HUES6 (cell line): ENCODE results near the gene SGSM2.

ENCODE experiments used
- H3K27ac ChIP-seq: 2 replicates; pipeline ENCODE4 v1.7.0; 2013; ENCODE audit warnings: low read depth, mild to moderate bottlenecking, low read length, inconsistent platforms
- H3K27me3 ChIP-seq: 2 replicates; pipeline ENCODE4 v1.6.1; 2013; ENCODE audit warnings: low read length; ENCODE audit not compliant: control insufficient read depth, insufficient read depth
- H3K36me3 ChIP-seq: 2 replicates; pipeline ENCODE4 v1.6.1; 2013; ENCODE audit warnings: low read length; ENCODE audit not compliant: control insufficient read depth, insufficient read depth
- H3K4me1 ChIP-seq: 2 replicates; pipeline ENCODE4 v1.6.1; 2013; ENCODE audit warnings: low read length; ENCODE audit not compliant: control insufficient read depth, insufficient read depth
- H3K4me3 ChIP-seq: 2 replicates; pipeline ENCODE4 v1.5.1; 2013; ENCODE audit warnings: low read depth, low read length
- H3K9ac ChIP-seq: one replicate; pipeline ENCODE4 v1.6.1; 2013; ENCODE audit warnings: mild to moderate bottlenecking, low read length
- H3K9me3 ChIP-seq: 2 replicates; pipeline ENCODE4 v1.6.1; 2013; ENCODE audit warnings: low read depth, low read length; ENCODE audit not compliant: control insufficient read depth, insufficient read depth

The SGSM2 gene

GRCh38 chr17:2377659-2378058 lies 40.4 kb downstream of the SGSM2 start:
- no peaks in the 10 kb centered on the region for H3K27me3 ChIP-seq
- H3K36me3 ChIP-seq: peaks cover 72% of the 10 kb centered on the region
- H3K4me3 ChIP-seq: no peak overlapping the region
- no peaks in the 10 kb centered on the region for H3K4me1 ChIP-seq
- no peak overlapping the region for H3K9ac ChIP-seq
- no peaks in the 10 kb centered on the region for H3K9me3 ChIP-seq
- no peak overlapping the region for H3K27ac ChIP-seq

GRCh38 chr17:2378905-2379304 lies 41.6 kb downstream of the SGSM2 start:
- Histone ChIP-seq H3K27ac (no peak overlapping the region), H3K27me3 (no peaks in the 10 kb centered on the region), H3K9ac (no peak overlapping the region), H3K9me3 (no peaks in the 10 kb centered on the region), H3K4me1 (peaks cover 7% of the 10 kb centered on the region; the same call in 1 of the 2 replicates), H3K36me3 (peaks cover 60% of the 10 kb centered on the region), H3K4me3 (no peak overlapping the region)

DNA sequence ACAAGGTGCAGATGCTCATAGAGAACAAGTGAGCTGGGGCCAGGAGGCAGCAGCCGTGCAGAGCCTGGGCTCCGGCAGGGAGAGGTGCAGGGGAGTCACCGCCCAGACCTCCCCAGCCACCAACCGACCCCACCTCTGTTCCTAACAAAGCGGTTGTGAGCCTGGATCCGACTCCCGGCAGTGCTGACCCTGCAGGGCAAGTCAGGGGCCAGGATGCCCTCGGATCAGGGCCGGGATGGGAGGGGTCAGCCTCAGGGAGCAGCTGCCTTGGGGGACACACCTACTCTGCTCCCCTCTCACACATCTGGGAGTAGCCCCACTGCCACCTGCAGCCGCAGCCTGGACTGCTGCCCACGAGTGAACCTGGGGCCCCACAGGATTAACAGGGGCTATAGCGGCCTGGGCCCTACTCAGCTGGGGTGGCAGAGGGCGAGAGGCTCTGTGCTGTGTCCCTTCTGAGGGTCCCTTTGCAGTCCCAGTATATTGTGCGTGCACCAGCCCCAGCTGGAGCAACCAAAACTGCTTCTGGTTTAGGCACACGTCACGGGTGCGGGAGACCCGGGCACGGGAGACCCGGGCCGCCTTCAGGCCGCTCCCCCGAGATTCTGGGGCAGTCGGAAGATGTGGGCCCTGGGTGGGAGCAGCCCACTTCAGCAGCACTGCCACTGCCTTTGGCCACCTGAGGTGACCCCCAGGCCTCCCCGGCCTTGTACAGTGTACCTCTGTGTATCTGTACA lies 42.4 kb downstream of the SGSM2 start:
- Histone ChIP-seq H3K9me3 (no peaks in the 10 kb centered on the region), H3K9ac (no peak overlapping the region), H3K27me3 (no peaks in the 10 kb centered on the region), H3K4me1 (peaks cover 9% of the 10 kb centered on the region; the same call in 1 of the 2 replicates), H3K27ac (no peak overlapping the region), H3K4me3 (no peak overlapping the region), H3K36me3 (peaks cover 54% of the 10 kb centered on the region)

DNA sequence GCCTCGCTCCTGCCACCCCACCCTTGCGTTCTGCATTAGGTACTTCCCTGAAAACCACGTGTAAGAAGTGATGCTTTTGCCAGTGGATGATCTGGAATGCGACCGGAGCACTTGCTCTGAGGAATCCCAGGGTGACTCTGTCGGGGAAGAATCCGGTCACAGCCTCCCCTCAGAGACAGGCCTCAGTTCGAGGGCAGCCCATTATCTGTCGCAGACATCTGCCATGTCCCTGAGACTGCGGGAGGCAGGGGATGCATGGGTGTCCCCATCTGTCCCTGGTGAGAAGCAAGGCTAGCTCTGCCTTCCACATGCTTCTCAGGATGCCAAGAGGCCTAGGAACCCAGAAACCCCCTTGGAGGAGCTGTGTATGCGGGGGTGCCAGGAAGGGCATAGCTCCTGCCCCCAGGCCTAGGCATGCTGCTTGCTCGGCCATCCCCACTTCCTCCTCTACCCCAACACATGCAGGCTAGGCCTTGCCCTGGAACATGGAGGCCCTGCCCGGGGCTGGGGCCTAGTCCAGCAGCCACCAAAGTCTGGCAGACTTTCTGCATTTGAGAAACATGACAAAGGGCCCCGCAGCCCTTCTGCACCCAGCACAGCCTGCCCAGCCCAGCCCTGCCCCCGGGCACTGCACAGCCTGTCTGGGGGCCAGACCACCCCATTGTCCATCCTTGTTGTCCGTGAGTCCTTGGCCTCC lies 43.1 kb downstream of the SGSM2 start:
- H3K4me1 ChIP-seq: peaks cover 16% of the 10 kb centered on the region
- H3K27ac ChIP-seq: no peak overlapping the region
- H3K36me3 ChIP-seq: peaks cover 47% of the 10 kb centered on the region
- no peak overlapping the region for H3K4me3 ChIP-seq
- H3K27me3 ChIP-seq: no peaks in the 10 kb centered on the region
- no peak overlapping the region for H3K9ac ChIP-seq
- no peaks in the 10 kb centered on the region for H3K9me3 ChIP-seq

- Histone ChIP-seq H3K27ac (no peak overlapping the region), H3K4me1 (peaks cover 19% of the 10 kb centered on the region), H3K9ac (no peak overlapping the region), H3K27me3 (no peaks in the 10 kb centered on the region), H3K36me3 (peaks cover 40% of the 10 kb centered on the region), H3K4me3 (no peak overlapping the region), H3K9me3 (no peaks in the 10 kb centered on the region)
Observed at GRCh38 chr17:2380950-2381649, 43.8 kb downstream of the SGSM2 start.

DNA sequence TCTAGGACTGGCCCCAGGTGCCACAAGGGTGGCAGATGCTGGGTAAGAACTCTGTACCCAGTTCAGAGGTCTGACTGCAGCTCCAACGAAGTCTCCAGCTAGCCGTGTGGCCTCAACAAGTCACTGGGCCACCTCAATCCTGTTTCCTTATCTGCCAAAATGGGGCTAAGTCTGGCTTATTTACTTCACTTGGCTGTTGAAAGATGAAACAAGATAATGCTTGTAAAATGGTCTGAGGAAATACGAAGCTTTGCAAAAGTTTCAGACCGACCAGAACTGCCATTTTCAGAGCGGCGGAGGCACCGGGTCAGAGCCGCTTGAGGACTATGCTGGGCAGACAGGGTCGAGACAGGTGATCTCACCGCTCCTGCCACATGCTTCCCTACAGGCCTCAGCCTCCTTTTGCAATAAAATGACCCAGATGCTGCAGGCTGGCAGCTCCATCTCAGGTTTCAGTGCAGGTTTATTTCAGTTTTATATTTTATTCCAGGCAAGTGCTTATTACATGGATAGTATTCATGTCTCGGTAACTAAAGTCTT lies 46.4 kb downstream of the SGSM2 start:
- peaks cover 27% of the 10 kb centered on the region for H3K36me3 ChIP-seq
- H3K4me3 ChIP-seq: no peak overlapping the region
- no peaks in the 10 kb centered on the region for H3K9me3 ChIP-seq
- no peaks in the 10 kb centered on the region for H3K27me3 ChIP-seq
- peaks cover 19% of the 10 kb centered on the region for H3K4me1 ChIP-seq
- H3K27ac ChIP-seq: no peak overlapping the region
- H3K9ac ChIP-seq: no peak overlapping the region

DNA sequence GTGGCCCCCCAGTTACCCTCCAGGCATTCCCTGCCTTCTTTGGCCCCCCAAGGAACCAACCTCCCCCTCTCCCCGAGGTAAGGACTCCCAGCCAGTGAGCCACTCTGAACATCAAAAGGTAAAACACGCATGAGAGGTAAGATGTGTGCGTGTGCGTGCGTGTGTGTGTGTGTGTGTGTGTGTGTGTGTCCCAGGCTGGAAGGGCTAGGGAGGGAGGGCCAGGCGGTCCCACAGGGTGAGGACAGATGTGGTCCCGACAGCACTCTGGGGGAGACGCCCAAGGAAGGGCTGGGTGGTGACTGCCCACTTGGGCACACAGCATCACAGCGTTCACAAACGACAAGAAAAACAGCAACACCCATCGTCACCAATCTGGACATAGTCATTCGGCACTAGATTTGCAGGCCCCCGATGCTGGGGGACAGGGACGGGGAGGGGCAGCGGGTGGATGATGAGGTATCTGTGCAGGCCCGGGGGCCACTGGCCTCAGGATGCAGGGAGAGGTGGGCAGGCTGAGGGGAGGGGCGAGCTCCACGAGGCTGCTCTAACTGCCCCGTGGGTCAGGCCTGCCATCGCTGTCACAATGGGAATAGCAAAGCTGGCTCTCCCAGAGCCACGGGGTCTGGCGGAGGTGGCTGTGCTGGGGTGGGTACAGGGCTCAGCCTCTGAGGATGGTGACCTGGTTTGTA lies 47.3 kb downstream of the SGSM2 start:
- H3K4me1 ChIP-seq: peaks cover 19% of the 10 kb centered on the region
- no peaks in the 10 kb centered on the region for H3K9me3 ChIP-seq
- no peaks in the 10 kb centered on the region for H3K27me3 ChIP-seq
- H3K36me3 ChIP-seq: peaks cover 19% of the 10 kb centered on the region
- no peak overlapping the region for H3K4me3 ChIP-seq
- H3K27ac ChIP-seq: no peak overlapping the region
- no peak overlapping the region for H3K9ac ChIP-seq

- peaks cover 19% of the 10 kb centered on the region for H3K4me1 ChIP-seq
- H3K9me3 ChIP-seq: no peaks in the 10 kb centered on the region
- no peak overlapping the region; the same call in 1 of the 2 replicates for H3K4me3 ChIP-seq
- peaks cover 11% of the 10 kb centered on the region for H3K36me3 ChIP-seq
- H3K27me3 ChIP-seq: no peaks in the 10 kb centered on the region
- H3K27ac ChIP-seq: no peak overlapping the region
- no peak overlapping the region for H3K9ac ChIP-seq
Observed at GRCh38 chr17:2385240-2386210, 48.2 kb downstream of the SGSM2 start.

GRCh38 chr17:2386400-2387085 lies 49.2 kb downstream of the SGSM2 start:
- no peak overlapping the region for H3K9ac ChIP-seq
- H3K27me3 ChIP-seq: no peaks in the 10 kb centered on the region
- no peaks in the 10 kb centered on the region for H3K9me3 ChIP-seq
- H3K36me3 ChIP-seq: peaks cover 5% of the 10 kb centered on the region; the same call in 1 of the 2 replicates
- H3K4me1 ChIP-seq: peaks cover 19% of the 10 kb centered on the region
- no peak overlapping the region for H3K4me3 ChIP-seq
- H3K27ac ChIP-seq: no peak overlapping the region
